Gastroesophageal sphincter (tissue), 4 donors: ENCODE measurements around the gene MACROH2A1. TPM values are rescaled to one million over a fixed set of nuclear protein-coding genes. Genes with fewer than 3 reads are reported as not detected.

Experiments used
- ATAC-seq: fragments of 150-250 bp; one replicate; pipeline ENCODE4 v1.9.1; 2016; ENCODE audit warnings: mild to moderate bottlenecking, moderate library complexity
- H3K27ac ChIP-seq, 4 donors: fragments of 200-600 bp; sonication (generic) in 3 of 4; 1 replicate in 3 of 4; 2 replicates in 1 of 4; pipeline ENCODE4 v1.5.1; 2016 to 2019
- H3K27me3 ChIP-seq: fragments of 200-600 bp; sonication (generic); one replicate; pipeline ENCODE4 v1.5.1; 2019
- H3K36me3 ChIP-seq, 2 donors: fragments of 200-600 bp; sonication (generic); one replicate each; pipeline ENCODE4 v1.5.1; 2019; ENCODE audit warnings: control low read depth in 1 of 2
- H3K4me1 ChIP-seq, 3 donors: fragments of 200-600 bp; sonication (generic); 1 replicate in 2 of 3; 2 replicates in 1 of 3; pipeline ENCODE4 v1.5.1; 2016 to 2019; ENCODE audit warnings: control low read depth in 2 of 3
- H3K4me3 ChIP-seq, 2 donors: fragments of 200-600 bp; sonication (generic); one replicate each; pipeline ENCODE4 v1.5.1; 2019; ENCODE audit warnings: mild to moderate bottlenecking in 1 of 2, moderate library complexity in 1 of 2
- H3K9me3 ChIP-seq, 3 donors: fragments of 200-600 bp; sonication (generic); one replicate each; pipeline ENCODE4 v1.5.1; 2017 to 2019; ENCODE audit warnings: control low read depth in 2 of 3
- EP300 ChIP-seq: sonication (generic); formaldehyde crosslinking; IDR thresholded peaks from one replicate; pipeline ENCODE4 v1.6.1; 2017; ENCODE audit warnings: antibody characterized with exemption, mild to moderate bottlenecking
- POLR2A ChIP-seq, 2 donors: fragments of 450-650 bp; IDR thresholded peaks; one replicate each; pipeline ENCODE4 v1.6.1; 2017; ENCODE audit warnings: antibody characterized with exemption in 2 of 2, mild to moderate bottlenecking in 2 of 2, moderate library complexity in 1 of 2
- POLR2AphosphoS5 ChIP-seq: sonication (generic); formaldehyde crosslinking; IDR thresholded peaks from one replicate; pipeline ENCODE4 v1.6.1; 2017; ENCODE audit warnings: antibody characterized with exemption
- WGBS, 2 donors: methylation state at CpG; one replicate each; pipeline ENCODE4 v1.1.5; 2018; ENCODE audit warnings: low coverage in 1 of 2; 5-methylcytosine and 5-hydroxymethylcytosine counted together
- total RNA-seq, 4 donors: library from RNA; depleted of rRNA; stranded (reverse); fragments of >200 nt; gene quantifications; one replicate each; pipeline ENCODE4 v1.1.0, GENCODE V29; 2016
- TF ChIP-seq, protein P1 (sequence below), 4 experiments: fragments of 200-600 bp in 2 of 4; fragments of 450-650 bp in 2 of 4; sonication (generic) in 1 of 4; IDR thresholded peaks; one replicate each; pipeline ENCODE4 v1.5.1; 2017 to 2019; ENCODE audit warnings: antibody characterized with exemption in 4 of 4, mild to moderate bottlenecking in 2 of 4, moderate library complexity in 2 of 4

Gene MACROH2A1
- total RNA-seq, 4 donors from 2014 or later, result 163 to 180 (median 177) TPM

DNA sequence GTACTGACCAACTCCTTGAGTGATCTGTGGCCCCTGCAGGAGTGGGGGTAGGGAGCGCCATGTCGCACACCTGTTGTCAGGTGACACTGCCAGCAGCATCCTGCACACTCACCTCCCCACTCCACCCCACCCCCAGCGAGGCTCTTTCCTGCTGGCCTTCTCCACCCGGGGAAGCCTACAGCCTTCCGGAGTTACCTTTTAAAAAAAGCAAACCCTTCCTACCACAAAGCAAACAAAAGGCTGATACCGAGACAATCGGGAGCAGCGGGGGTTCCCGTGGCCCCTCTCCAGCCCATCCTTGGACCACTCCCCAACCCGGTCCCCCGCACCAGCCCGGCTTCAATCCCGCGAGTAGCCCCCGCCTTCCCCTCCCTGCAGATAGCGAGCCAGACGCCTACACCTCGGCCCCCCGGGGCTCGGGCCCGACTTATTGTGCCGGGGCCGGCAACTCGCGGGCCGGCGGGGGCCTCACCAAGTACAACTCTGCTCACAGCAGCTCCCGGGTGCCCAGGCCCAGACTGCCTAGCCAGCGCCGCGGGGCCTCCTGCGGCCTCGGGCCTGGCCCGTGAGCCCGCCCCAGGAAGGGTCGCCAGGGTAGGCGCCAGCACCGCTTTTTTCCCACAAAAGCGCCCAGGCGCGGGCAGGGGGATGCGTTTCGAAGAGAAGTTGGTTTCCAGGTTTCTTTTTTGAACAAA, 724 bp downstream of the MACROH2A1 start:
- TF ChIP-seq, protein P1, sequence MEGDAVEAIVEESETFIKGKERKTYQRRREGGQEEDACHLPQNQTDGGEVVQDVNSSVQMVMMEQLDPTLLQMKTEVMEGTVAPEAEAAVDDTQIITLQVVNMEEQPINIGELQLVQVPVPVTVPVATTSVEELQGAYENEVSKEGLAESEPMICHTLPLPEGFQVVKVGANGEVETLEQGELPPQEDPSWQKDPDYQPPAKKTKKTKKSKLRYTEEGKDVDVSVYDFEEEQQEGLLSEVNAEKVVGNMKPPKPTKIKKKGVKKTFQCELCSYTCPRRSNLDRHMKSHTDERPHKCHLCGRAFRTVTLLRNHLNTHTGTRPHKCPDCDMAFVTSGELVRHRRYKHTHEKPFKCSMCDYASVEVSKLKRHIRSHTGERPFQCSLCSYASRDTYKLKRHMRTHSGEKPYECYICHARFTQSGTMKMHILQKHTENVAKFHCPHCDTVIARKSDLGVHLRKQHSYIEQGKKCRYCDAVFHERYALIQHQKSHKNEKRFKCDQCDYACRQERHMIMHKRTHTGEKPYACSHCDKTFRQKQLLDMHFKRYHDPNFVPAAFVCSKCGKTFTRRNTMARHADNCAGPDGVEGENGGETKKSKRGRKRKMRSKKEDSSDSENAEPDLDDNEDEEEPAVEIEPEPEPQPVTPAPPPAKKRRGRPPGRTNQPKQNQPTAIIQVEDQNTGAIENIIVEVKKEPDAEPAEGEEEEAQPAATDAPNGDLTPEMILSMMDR (IDR thresholded peaks at IDR 0.05), result no peak
- no peak for TF ChIP-seq EP300
- TF ChIP-seq POLR2A (IDR thresholded peaks at IDR 0.05), result no peak
- Histone ChIP-seq H3K36me3 (no peaks in the 10 kb centered on the region), H3K27ac (peak overlapping the region; percentile 16 to 92 (median 88)), H3K9me3 (no peaks in the 10 kb centered on the region), H3K4me1 (peaks cover 0 to 62% (median 19%) of the 10 kb centered on the region in 3 donors), H3K27me3 (no peaks in the 10 kb centered on the region), H3K4me3 (peak overlapping the region; percentile 72 to 96)
- WGBS, 2 donors, result 0% methylated on average over 3 to 5 of the region's 43 CpGs
- peak; percentile 26 for ATAC-seq

DNA sequence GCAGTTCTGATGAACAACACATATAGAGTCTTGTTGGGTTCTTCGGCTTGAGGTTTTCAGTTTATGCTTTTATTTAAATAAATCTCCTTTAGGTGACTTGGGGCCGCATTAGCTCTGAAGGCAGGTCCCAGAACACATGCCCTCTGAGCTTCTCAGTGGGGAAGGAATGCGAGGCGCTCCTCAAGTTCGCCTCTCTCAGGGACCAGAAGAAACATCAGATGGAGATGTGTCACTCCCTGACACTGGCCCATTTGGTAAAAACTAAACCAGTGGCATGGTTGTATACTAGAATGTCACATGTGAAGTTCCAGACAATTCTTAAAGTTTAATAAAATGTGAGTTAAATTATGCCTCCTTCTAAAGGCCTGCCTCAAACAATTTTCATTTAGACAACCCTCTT, 1.9 kb downstream of the MACROH2A1 start:
- H3K27ac ChIP-seq, result peak overlapping the region in 1 of 4 donors; percentile 19
- H3K4me1 ChIP-seq, result peaks cover 0 to 74% (median 19%) of the 10 kb centered on the region in 3 donors
- WGBS, 2 donors, result 80 to 93% methylated on average over 2 to 3 of the region's 5 CpGs
- ATAC-seq, result no peak
- TF ChIP-seq POLR2AphosphoS5 (no peak), POLR2A (IDR thresholded peaks at IDR 0.05) (no peak), EP300 (no peak)
- TF ChIP-seq, protein P1 (IDR thresholded peaks at IDR 0.05), result no peak
- peak overlapping the region in 1 of 2 donors; percentile 96 for H3K4me3 ChIP-seq
- no peaks in the 10 kb centered on the region for H3K27me3 ChIP-seq
- H3K36me3 ChIP-seq, result no peaks in the 10 kb centered on the region
- no peaks in the 10 kb centered on the region for H3K9me3 ChIP-seq

DNA sequence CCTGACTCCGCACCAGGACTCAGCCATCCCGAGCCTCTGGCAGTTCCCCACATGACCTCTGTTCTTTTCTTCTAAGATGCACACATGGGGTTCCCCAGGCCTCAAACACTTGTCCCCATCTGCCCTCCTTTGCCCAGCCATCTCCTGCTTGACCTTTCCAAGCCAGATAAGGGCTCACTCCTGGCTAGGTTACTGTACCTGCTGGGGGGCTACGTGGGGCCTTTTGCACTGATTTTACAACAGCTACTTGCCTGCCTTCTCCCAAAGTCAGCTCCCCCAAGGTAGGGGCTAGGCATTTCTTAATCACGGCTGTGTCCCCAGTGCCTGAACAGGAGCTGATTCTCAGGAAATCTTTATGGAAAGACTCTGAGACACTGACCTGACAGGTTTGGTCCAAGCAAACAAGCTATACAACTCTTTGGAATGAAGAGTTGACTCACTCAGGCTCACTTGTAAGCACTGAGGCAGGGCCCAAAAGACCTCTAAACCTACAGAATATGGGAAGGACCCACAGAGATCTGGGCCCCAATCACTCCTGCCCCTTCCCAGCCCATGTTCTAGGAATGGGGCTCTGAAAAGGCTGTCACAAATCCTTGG, 2.5 kb downstream of the MACROH2A1 start:
- Histone ChIP-seq H3K4me1 (peaks cover 0 to 79% (median 19%) of the 10 kb centered on the region in 3 donors), H3K4me3 (no peak overlapping the region), H3K36me3 (no peaks in the 10 kb centered on the region), H3K27me3 (no peaks in the 10 kb centered on the region), H3K27ac (peak overlapping the region in 1 of 4 donors; percentile 19), H3K9me3 (no peaks in the 10 kb centered on the region)
- ATAC-seq, result no peak
- TF ChIP-seq POLR2A (IDR thresholded peaks at IDR 0.05) (no peak), POLR2AphosphoS5 (no peak), EP300 (no peak)
- TF ChIP-seq, protein P1 (IDR thresholded peaks at IDR 0.05), result no peak
- WGBS, 2 donors, result 66 to 77% methylated on average over 2 to 4 of the region's 4 CpGs

DNA sequence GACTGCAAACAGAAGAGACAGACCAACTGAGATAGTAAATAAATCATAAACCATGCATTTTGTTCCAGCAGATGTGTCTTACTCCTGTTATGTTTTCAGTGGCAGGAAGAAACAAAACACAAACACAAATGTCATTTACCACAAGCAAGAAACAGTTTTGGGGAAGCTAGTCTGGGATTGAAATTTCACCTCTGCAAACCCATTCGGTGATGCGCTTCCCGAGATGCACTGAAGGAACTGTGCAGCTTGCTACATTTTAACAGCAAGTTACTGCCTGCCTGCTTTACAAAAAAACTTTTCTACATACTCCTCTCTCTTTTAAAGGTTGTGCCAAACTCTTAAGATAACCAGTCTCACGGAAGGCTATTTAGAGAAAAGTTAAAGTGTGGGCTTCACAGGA, 3.2 kb downstream of the MACROH2A1 start:
- no peak overlapping the region for H3K4me3 ChIP-seq
- no peaks in the 10 kb centered on the region for H3K27me3 ChIP-seq
- no peak for TF ChIP-seq POLR2A (IDR thresholded peaks at IDR 0.05)
- TF ChIP-seq, protein P1 (IDR thresholded peaks at IDR 0.05), result no peak
- no peak for TF ChIP-seq EP300
- peak overlapping the region in 1 of 4 donors; percentile 19 for H3K27ac ChIP-seq
- H3K4me1 ChIP-seq, result peaks cover 0 to 86% (median 19%) of the 10 kb centered on the region in 3 donors
- ATAC-seq, result no peak
- H3K36me3 ChIP-seq, result no peaks in the 10 kb centered on the region
- WGBS, 2 donors, result 51% methylated on average over 4 of the region's 4 CpGs
- no peaks in the 10 kb centered on the region for H3K9me3 ChIP-seq

DNA sequence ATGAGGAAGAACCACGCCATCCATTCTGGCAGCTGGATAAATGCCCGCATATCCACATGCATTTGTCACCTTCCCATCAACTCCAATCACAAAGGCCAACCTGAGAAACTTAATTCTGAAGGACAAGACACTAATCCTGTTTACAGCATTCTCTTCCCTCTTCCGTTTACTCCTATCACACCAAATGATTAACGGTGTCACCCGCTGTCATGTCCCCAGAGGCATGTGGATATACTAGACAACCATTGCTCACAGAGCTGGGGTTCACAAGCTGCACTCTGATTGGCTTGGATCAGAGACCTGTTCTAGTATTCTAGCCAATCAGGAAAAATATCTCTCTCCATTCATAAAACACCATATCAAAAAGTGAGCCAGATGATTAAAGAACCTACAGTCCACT, 3.6 kb downstream of the MACROH2A1 start:
- TF ChIP-seq EP300 (no peak), POLR2A (IDR thresholded peaks at IDR 0.05) (no peak), POLR2AphosphoS5 (no peak)
- TF ChIP-seq, protein P1 (IDR thresholded peaks at IDR 0.05), result no peak
- H3K27me3 ChIP-seq, result no peaks in the 10 kb centered on the region
- ATAC-seq, result no peak
- H3K27ac ChIP-seq, result no peak overlapping the region
- no peak overlapping the region for H3K4me3 ChIP-seq
- H3K36me3 ChIP-seq, result no peaks in the 10 kb centered on the region
- H3K9me3 ChIP-seq, result no peaks in the 10 kb centered on the region
- peaks cover 0 to 90% (median 19%) of the 10 kb centered on the region in 3 donors for H3K4me1 ChIP-seq
- 54 to 79% methylated on average over 5 of the region's 5 CpGs for WGBS, 2 donors
